ENCODE measurements around the gene GDE1.
"Not testable (repeated sequence)": the region's sequence is repeated elsewhere in the genome, so short reads cannot be mapped to it uniquely, and the experiment has no call there.

The GDE1 gene

GRCh38 chr16:19521471-19522396 lies at the start of gene GDE1:
GDE1 (minus strand) TSS chr16:19522098; CDS start chr16:19521964, 134 bp downstream.
- DNase-seq (ENCODE audit: low spot score): peak; percentile 96

GRCh38 chr16:19567560-19567959 lies 45.7 kb upstream of the GDE1 start:
- no peak for DNase-seq (ENCODE audit: low spot score)

- DNase-seq (ENCODE audit: low spot score): no peak
Measured at GRCh38 chr16:19566362-19566761, 44.5 kb upstream of the GDE1 start.

- no peak for DNase-seq (ENCODE audit: low spot score)
Measured at GRCh38 chr16:19563377-19563776, 41.5 kb upstream of the GDE1 start.

GRCh38 chr16:19560078-19560477 lies 38.2 kb upstream of the GDE1 start:
- DNase-seq (ENCODE audit: low spot score): no peak

- peak; percentile 35 for DNase-seq (ENCODE audit: low spot score)
Measured at GRCh38 chr16:19559242-19559910, 37.5 kb upstream of the GDE1 start.

GRCh38 chr16:19555938-19556771 lies 34.3 kb upstream of the GDE1 start:
- DNase-seq (ENCODE audit: low spot score): peak; percentile 22

- DNase-seq (ENCODE audit: low spot score): peak; percentile 94
Measured at GRCh38 chr16:19555186-19555937, 33.5 kb upstream of the GDE1 start, which contains the start of gene VPS35L. VPS35L (plus strand) TSS chr16:19555703; CDS start chr16:19555730, 27 bp downstream.

- no peak for DNase-seq (ENCODE audit: low spot score)
Measured at GRCh38 chr16:19549673-19550072, 27.8 kb upstream of the GDE1 start.

GRCh38 chr16:19548144-19548543 lies 26.2 kb upstream of the GDE1 start:
- no peak for DNase-seq (ENCODE audit: low spot score)

- DNase-seq (ENCODE audit: low spot score): not testable (repeated sequence)
Measured at GRCh38 chr16:19543278-19543996, 21.5 kb upstream of the GDE1 start.

- no peak for DNase-seq (ENCODE audit: low spot score)
Measured at GRCh38 chr16:19542138-19542821, 20.4 kb upstream of the GDE1 start.

GRCh38 chr16:19540241-19540970 lies 18.5 kb upstream of the GDE1 start:
- no peak for DNase-seq (ENCODE audit: low spot score)

- DNase-seq (ENCODE audit: low spot score): no peak
Measured at GRCh38 chr16:19532601-19533000, 10.7 kb upstream of the GDE1 start.

GRCh38 chr16:19528666-19529065 lies 6.8 kb upstream of the GDE1 start:
- DNase-seq (ENCODE audit: low spot score): no peak

GRCh38 chr16:19527161-19527560 lies 5.3 kb upstream of the GDE1 start:
- no peak for DNase-seq (ENCODE audit: low spot score)

- no peak for DNase-seq (ENCODE audit: low spot score)
Measured at GRCh38 chr16:19525385-19525723, 3.5 kb upstream of the GDE1 start.

- peak; percentile 39 for DNase-seq (ENCODE audit: low spot score)
Measured at GRCh38 chr16:19524616-19525384, 2.9 kb upstream of the GDE1 start.

GRCh38 chr16:19524356-19524615 lies 2.4 kb upstream of the GDE1 start:
- peak; percentile 28 for DNase-seq (ENCODE audit: low spot score)
